ENCODE measurements around the gene CDK18.

CDK18 gene

DNA sequence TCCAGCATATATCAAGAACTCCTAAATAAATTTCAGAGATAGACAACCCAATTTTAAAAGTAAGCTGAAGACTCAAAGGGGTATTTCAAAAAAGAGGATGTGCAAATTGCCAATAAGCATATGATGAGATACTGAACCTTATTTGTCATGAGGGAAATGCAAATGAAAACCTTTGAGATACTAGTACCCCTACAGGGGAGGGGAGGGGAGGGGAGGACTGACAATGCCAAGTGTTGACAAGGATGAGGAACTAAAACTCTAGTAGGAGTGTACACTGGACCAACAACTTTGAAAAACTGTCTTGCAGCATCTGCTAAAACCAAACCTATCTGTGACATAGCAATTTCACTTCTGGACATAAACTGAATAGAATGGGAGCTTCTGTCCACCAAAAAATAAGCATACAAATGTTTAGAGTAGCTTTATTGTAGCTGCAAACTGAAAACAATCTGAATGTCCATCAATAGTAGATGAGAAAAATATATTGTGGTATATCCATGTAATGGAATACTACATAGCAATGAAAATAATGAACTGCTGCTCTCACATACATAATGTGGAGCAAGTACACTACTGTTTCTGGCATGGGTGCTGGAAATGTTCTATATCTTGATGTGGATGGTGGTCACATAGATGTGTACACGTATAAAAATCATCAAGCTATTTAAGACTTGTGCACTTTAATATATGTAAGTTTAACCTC lies 57.2 kb downstream of the CDK18 start:
- no peak overlapping the region for H3K27ac ChIP-seq (replicated peaks)
- peaks cover 8% of the 10 kb centered on the region for H3K27me3 ChIP-seq (ENCODE audit: insufficient read depth, poor library complexity, severe bottlenecking)
- DNase-seq (ENCODE audit: low read depth in 1 of 2, low spot score in 1 of 2) = no peak
- no peak for TF ChIP-seq POLR2AphosphoS5 (IDR thresholded peaks at IDR 0.05; ENCODE audit: low read depth)
- 0 out of 2 replicates have a peak, but pooled peaks have one; percentile 5 for TF ChIP-seq SPI1 (IDR thresholded peaks at IDR 0.05; ENCODE audit: borderline replicate concordance, low read depth)
- H3K4me3 ChIP-seq (replicated peaks; ENCODE audit: insufficient read depth, low read length) = no peak overlapping the region

DNA sequence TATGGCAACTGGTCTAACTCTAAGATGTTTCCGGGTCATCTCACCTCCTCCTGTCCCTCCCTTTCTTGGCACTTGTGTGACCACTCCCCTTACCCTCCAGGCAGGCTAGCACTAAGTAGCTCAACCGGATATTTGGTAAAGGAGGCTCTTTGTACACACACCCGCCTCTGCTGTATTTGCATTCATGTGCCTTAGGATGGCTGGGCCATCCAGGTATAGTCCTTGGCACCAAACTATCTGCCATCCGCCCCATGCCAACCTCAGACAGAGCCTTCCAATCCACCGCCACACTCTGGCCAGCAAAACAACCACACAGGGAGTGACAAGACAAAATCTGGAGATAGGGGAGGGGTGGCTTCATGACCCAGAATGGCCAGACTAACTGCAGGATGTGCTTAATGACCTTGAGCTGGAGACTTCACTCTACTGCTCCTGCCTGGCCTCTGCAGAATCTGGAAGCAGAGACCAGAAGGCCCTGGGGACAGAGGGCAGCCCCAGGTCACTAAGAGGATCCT lies 59.5 kb downstream of the CDK18 start:
- no peak for DNase-seq (ENCODE audit: low read depth in 1 of 2, low spot score in 1 of 2)
- TF ChIP-seq GABPA (IDR thresholded peaks at IDR 0.05; ENCODE audit: low read depth) (no peak), SPI1 (IDR thresholded peaks at IDR 0.05; ENCODE audit: borderline replicate concordance, low read depth) (no peak), POLR2AphosphoS5 (IDR thresholded peaks at IDR 0.05; ENCODE audit: low read depth) (no peak)
- TF ChIP-seq, protein P1, sequence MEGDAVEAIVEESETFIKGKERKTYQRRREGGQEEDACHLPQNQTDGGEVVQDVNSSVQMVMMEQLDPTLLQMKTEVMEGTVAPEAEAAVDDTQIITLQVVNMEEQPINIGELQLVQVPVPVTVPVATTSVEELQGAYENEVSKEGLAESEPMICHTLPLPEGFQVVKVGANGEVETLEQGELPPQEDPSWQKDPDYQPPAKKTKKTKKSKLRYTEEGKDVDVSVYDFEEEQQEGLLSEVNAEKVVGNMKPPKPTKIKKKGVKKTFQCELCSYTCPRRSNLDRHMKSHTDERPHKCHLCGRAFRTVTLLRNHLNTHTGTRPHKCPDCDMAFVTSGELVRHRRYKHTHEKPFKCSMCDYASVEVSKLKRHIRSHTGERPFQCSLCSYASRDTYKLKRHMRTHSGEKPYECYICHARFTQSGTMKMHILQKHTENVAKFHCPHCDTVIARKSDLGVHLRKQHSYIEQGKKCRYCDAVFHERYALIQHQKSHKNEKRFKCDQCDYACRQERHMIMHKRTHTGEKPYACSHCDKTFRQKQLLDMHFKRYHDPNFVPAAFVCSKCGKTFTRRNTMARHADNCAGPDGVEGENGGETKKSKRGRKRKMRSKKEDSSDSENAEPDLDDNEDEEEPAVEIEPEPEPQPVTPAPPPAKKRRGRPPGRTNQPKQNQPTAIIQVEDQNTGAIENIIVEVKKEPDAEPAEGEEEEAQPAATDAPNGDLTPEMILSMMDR (IDR thresholded peaks at IDR 0.05; ENCODE audit: insufficient read depth, low read length) = no peak
- TF ChIP-seq, protein P2, sequence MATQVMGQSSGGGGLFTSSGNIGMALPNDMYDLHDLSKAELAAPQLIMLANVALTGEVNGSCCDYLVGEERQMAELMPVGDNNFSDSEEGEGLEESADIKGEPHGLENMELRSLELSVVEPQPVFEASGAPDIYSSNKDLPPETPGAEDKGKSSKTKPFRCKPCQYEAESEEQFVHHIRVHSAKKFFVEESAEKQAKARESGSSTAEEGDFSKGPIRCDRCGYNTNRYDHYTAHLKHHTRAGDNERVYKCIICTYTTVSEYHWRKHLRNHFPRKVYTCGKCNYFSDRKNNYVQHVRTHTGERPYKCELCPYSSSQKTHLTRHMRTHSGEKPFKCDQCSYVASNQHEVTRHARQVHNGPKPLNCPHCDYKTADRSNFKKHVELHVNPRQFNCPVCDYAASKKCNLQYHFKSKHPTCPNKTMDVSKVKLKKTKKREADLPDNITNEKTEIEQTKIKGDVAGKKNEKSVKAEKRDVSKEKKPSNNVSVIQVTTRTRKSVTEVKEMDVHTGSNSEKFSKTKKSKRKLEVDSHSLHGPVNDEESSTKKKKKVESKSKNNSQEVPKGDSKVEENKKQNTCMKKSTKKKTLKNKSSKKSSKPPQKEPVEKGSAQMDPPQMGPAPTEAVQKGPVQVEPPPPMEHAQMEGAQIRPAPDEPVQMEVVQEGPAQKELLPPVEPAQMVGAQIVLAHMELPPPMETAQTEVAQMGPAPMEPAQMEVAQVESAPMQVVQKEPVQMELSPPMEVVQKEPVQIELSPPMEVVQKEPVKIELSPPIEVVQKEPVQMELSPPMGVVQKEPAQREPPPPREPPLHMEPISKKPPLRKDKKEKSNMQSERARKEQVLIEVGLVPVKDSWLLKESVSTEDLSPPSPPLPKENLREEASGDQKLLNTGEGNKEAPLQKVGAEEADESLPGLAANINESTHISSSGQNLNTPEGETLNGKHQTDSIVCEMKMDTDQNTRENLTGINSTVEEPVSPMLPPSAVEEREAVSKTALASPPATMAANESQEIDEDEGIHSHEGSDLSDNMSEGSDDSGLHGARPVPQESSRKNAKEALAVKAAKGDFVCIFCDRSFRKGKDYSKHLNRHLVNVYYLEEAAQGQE (IDR thresholded peaks at IDR 0.05; ENCODE audit: insufficient replicate concordance, low read depth) = no peak
- H3K27me3 ChIP-seq (ENCODE audit: insufficient read depth, poor library complexity, severe bottlenecking) = peaks cover 27% of the 10 kb centered on the region
- no peak overlapping the region for H3K4me3 ChIP-seq (replicated peaks; ENCODE audit: insufficient read depth, low read length)
- no peak overlapping the region for H3K27ac ChIP-seq (replicated peaks)

DNA sequence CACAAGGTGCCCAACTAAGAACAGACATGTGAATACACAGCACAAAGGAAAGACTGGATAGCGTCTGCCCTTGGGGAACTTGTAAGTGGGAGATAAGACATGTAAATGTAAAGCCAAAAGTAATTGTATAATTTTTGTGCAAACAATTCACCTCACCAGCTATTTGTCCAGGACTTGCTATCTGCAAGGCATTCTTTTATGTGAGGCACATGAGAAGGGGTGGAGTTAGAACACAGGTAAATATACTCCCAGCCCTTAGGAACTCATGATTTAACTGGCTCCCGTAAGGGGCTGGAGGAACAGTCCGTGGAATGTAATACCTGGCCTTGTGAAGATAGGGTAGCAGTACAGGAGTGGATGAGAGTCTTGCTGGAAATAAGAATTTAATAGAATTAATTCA lies 61.3 kb downstream of the CDK18 start:
- TF ChIP-seq, protein P1 (IDR thresholded peaks at IDR 0.05; ENCODE audit: insufficient read depth, low read length) = no peak
- TF ChIP-seq POLR2AphosphoS5 (IDR thresholded peaks at IDR 0.05; ENCODE audit: low read depth) (no peak), GABPA (IDR thresholded peaks at IDR 0.05; ENCODE audit: low read depth) (no peak), SPI1 (IDR thresholded peaks at IDR 0.05; ENCODE audit: borderline replicate concordance, low read depth) (no peak)
- TF ChIP-seq, protein P2 (IDR thresholded peaks at IDR 0.05; ENCODE audit: insufficient replicate concordance, low read depth) = no peak
- DNase-seq (ENCODE audit: low read depth in 1 of 2, low spot score in 1 of 2) = no peak
- Histone ChIP-seq H3K27me3 (ENCODE audit: insufficient read depth, poor library complexity, severe bottlenecking) (peaks cover 41% of the 10 kb centered on the region), H3K4me3 (replicated peaks; ENCODE audit: insufficient read depth, low read length) (no peak overlapping the region), H3K27ac (replicated peaks) (no peak overlapping the region)

DNA sequence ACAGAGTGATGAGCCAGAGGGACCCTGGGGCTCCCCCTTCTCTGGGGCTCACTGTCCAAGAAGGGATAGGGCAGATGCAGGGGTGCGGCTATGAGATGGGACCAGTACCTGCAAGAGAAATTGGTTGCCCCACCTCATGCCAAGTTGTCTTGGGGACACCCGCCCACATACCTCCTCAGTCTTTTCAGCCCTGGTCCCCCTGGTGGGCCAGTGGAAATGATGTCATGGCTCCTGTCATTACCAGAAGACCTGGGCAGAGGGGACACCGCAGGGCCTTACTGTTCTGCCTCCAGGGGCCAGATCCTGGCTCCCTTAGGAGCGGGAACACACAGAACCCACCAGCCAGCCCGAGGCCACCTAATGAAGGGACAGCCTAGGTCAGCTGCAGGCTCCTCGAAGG lies 63.2 kb downstream of the CDK18 start:
- H3K4me3 ChIP-seq (replicated peaks; ENCODE audit: insufficient read depth, low read length) = no peak overlapping the region
- no peak for DNase-seq (ENCODE audit: low read depth in 1 of 2, low spot score in 1 of 2)
- no peak for TF ChIP-seq GABPA (IDR thresholded peaks at IDR 0.05; ENCODE audit: low read depth)
- TF ChIP-seq, protein P2 (IDR thresholded peaks at IDR 0.05; ENCODE audit: insufficient replicate concordance, low read depth) = no peak
- TF ChIP-seq, protein P1 (IDR thresholded peaks at IDR 0.05; ENCODE audit: insufficient read depth, low read length) = no peak
- TF ChIP-seq POLR2AphosphoS5 (IDR thresholded peaks at IDR 0.05; ENCODE audit: low read depth) = no peak
- H3K27me3 ChIP-seq (ENCODE audit: insufficient read depth, poor library complexity, severe bottlenecking) = peaks cover 41% of the 10 kb centered on the region
- H3K27ac ChIP-seq (replicated peaks) = no peak overlapping the region
